Measurements from ENCODE around the gene ASTL.

The ASTL gene

DNA sequence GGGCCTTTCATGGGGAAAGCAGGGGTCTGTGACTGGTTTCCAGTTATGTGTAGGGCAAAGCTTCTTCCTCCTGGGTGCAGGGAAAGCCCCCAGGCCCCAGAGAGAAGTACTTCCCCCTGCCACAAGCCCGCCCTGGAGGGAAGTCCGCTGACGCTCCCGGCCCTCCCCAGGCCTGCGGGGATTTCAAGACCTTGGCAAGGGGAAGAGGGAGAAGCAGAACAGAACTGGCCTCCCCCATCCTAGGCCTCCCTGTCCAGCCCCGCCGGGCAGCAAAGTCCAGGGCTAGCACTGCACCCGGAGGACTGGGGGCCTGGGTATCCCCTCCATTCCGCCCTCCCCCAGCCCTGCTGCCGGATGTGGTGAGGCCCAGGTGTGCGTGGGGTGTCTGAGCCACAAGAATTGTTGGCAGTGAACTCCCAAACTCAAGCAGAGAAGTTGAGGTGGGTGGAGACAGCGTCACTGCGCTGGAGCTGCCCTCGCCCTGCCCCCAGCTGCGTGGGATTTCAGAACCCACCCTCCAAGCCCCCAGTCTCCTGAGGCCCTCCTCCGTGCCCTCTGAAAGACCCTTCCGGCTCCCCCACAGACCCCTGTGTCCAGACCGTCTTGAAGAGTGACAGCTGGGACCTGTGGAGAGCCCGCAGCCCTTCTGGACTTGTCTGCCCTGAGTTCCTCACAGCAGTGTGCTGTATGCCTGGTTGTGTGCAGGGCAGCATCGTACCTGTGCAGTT is 8.0 kb upstream of the ASTL start:
- H3K4me3 ChIP-seq (ENCODE audit: low read depth, low read length) = no peak overlapping the region
- no peak for TF ChIP-seq ZNF610 (tag by site-specific recombination; IDR thresholded peaks at IDR 0.05; ENCODE audit: borderline replicate concordance)
- no peak for TF ChIP-seq SETDB1 (IDR thresholded peaks at IDR 0.05; ENCODE audit: insufficient read length, low read length)
- no peak for TF ChIP-seq ZNF558 (tag by site-specific recombination; IDR thresholded peaks at IDR 0.05)
- TF ChIP-seq ZNF707 (tag by site-specific recombination; IDR thresholded peaks at IDR 0.05) = no peak
- TF ChIP-seq ZNF561 (tag by site-specific recombination; IDR thresholded peaks at IDR 0.05; ENCODE audit: borderline replicate concordance) = no peak
- peak; percentile 27; the same call in 1 of the 2 replicates for TF ChIP-seq EGR2 (tag by site-specific recombination; IDR thresholded peaks at IDR 0.05; ENCODE audit: low read depth)
- TF ChIP-seq ZFHX2 (tag by site-specific recombination; conservative IDR thresholded peaks at IDR 0.05) = peak; percentile 52
- H3K4me1 ChIP-seq (ENCODE audit: control insufficient read depth, insufficient read depth, low read length) = peaks cover 9% of the 10 kb centered on the region; the same call in 1 of the 2 replicates
- POLR2A ChIA-PET = no interaction called here
- CTCF ChIA-PET = interaction anchor here (1.1 to 2.7 kb wide), 3 partner anchors 10 to 29 kb away, joined by 4 to 14 read pairs (median 7); no protein-coding TSS in a partner anchor
- H3K27ac ChIP-seq (ENCODE audit: extremely low read depth, low read depth, low read length) = no peak overlapping the region
- H3K9me3 ChIP-seq (ENCODE audit: control insufficient read depth, insufficient read depth, low read depth, low read length) = no peaks in the 10 kb centered on the region
- no peaks in the 10 kb centered on the region for H3K36me3 ChIP-seq (ENCODE audit: control insufficient read depth in 2 of 2, insufficient read depth in 1 of 2, low read length in 2 of 2)

DNA sequence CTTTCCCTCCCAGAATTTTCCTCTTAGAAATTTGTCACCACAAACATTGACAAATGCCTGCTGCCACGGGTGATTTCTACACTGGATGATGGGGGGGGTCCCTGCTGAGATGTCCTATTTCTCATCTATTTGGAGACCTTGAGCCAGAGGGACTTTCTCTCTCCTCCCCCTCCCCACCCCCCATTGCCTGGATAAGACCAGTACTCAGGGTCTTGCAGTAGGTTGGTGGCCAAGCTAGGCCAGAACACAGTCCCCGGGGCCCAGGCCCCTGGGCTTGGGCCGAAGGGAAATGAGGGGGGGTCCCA is 7.5 kb upstream of the ASTL start:
- Histone ChIP-seq H3K9me3 (ENCODE audit: control insufficient read depth, insufficient read depth, low read depth, low read length) (no peaks in the 10 kb centered on the region), H3K36me3 (ENCODE audit: control insufficient read depth in 2 of 2, insufficient read depth in 1 of 2, low read length in 2 of 2) (no peaks in the 10 kb centered on the region), H3K4me1 (ENCODE audit: control insufficient read depth, insufficient read depth, low read length) (peaks cover 9% of the 10 kb centered on the region; the same call in 1 of the 2 replicates), H3K4me3 (ENCODE audit: low read depth, low read length) (no peak overlapping the region), H3K27ac (ENCODE audit: extremely low read depth, low read depth, low read length) (no peak overlapping the region)
- ChIA-PET POLR2A (no interaction called here), CTCF (interaction anchor here (2.7 kb wide), 2 partner anchors 9 to 28 kb away, joined by 7 to 14 read pairs; no protein-coding TSS in a partner anchor)
- no peak for TF ChIP-seq ZNF830 (tag by site-specific recombination; IDR thresholded peaks at IDR 0.05; ENCODE audit: low read depth)
- TF ChIP-seq MEIS1 (CRISPR knock-in tag; IDR thresholded peaks at IDR 0.05; ENCODE audit: borderline replicate concordance) = no peak

DNA sequence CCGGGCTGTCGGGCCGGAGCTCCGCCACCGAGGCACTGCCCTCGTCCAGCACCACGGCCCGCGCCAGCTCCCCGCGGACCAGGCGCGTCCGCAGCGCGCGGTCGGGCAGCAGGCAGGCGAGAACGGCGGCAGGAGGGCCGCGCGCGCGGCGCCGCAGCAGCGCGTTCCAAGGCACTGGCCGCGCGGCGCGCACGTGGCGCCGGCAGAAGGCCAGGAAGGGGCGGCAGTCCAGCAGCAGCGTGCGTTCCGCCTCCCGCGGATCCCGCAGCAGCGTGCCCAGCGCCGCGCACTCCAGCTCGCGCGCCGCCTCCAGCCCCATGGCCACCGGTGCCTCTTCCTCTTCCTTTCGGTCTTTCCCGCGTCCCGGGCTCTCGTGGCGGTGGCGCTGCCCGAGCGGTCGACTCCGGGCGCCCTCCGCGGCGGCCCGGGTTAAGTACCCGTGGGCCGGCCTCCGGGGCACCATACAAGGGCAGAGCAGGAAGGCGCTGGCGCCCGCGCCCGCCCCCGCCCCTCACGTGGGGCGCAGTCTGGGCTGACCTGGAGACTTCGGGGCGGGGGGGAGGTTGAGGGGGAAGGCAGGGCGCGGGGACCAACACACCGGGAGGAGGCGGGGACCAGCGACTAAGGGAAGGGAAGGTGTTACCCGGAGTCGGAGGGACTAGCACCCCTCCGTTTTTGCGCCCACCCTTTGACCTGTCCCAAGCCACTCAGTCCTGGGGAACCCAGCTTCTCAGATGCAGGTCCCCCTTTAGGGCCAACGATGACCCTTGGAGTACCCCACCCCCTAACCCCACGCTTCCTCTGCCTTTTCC is 6.9 kb upstream of the ASTL start, which contains the start of gene DUSP2:
Gene DUSP2, minus strand, starts transcription at position 405 of the 812 bp plus-strand sequence. Its CDS starts 86 bp downstream, at position 319.
- Histone ChIP-seq H3K27ac (ENCODE audit: extremely low read depth, low read depth, low read length) (no peak within 1 kb of the TSS; the same call in 1 of the 2 replicates), H3K9me3 (ENCODE audit: control insufficient read depth, insufficient read depth, low read depth, low read length) (no peaks in the 10 kb centered on the region), H3K36me3 (ENCODE audit: control insufficient read depth in 2 of 2, insufficient read depth in 1 of 2, low read length in 2 of 2) (no peaks in the 10 kb centered on the region), H3K4me3 (ENCODE audit: low read depth, low read length) (peak within 1 kb of the TSS; percentile 21), H3K4me1 (ENCODE audit: control insufficient read depth, insufficient read depth, low read length) (peaks cover 9% of the 10 kb centered on the region; the same call in 1 of the 2 replicates)
- CTCF ChIA-PET = interaction anchor here (2.7 to 10.0 kb wide), 2 partner anchors 9 to 30 kb away, joined by 7 to 142 read pairs; no protein-coding TSS in a partner anchor
- POLR2A ChIA-PET = no interaction called here
- no peak for TF ChIP-seq ZNF146 (tag by site-specific recombination; IDR thresholded peaks at IDR 0.05)
- no peak for TF ChIP-seq SP2 (tag by site-specific recombination; IDR thresholded peaks at IDR 0.05)
- TF ChIP-seq ZNF221 (tag by site-specific recombination; IDR thresholded peaks at IDR 0.05; ENCODE audit: borderline replicate concordance) = no peak
- no peak for TF ChIP-seq ZNF529 (tag by site-specific recombination; IDR thresholded peaks at IDR 0.05; ENCODE audit: insufficient replicate concordance)
- no peak for TF ChIP-seq ZNF549 (tag by site-specific recombination; IDR thresholded peaks at IDR 0.05)
- TF ChIP-seq, protein P1, sequence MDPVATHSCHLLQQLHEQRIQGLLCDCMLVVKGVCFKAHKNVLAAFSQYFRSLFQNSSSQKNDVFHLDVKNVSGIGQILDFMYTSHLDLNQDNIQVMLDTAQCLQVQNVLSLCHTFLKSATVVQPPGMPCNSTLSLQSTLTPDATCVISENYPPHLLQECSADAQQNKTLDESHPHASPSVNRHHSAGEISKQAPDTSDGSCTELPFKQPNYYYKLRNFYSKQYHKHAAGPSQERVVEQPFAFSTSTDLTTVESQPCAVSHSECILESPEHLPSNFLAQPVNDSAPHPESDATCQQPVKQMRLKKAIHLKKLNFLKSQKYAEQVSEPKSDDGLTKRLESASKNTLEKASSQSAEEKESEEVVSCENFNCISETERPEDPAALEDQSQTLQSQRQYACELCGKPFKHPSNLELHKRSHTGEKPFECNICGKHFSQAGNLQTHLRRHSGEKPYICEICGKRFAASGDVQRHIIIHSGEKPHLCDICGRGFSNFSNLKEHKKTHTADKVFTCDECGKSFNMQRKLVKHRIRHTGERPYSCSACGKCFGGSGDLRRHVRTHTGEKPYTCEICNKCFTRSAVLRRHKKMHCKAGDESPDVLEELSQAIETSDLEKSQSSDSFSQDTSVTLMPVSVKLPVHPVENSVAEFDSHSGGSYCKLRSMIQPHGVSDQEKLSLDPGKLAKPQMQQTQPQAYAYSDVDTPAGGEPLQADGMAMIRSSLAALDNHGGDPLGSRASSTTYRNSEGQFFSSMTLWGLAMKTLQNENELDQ (tag by site-specific recombination; IDR thresholded peaks at IDR 0.05; ENCODE audit: low read depth) = no peak
- TF ChIP-seq ZBTB8A (tag by site-specific recombination; IDR thresholded peaks at IDR 0.05) = no peak
- TF ChIP-seq, protein P2, sequence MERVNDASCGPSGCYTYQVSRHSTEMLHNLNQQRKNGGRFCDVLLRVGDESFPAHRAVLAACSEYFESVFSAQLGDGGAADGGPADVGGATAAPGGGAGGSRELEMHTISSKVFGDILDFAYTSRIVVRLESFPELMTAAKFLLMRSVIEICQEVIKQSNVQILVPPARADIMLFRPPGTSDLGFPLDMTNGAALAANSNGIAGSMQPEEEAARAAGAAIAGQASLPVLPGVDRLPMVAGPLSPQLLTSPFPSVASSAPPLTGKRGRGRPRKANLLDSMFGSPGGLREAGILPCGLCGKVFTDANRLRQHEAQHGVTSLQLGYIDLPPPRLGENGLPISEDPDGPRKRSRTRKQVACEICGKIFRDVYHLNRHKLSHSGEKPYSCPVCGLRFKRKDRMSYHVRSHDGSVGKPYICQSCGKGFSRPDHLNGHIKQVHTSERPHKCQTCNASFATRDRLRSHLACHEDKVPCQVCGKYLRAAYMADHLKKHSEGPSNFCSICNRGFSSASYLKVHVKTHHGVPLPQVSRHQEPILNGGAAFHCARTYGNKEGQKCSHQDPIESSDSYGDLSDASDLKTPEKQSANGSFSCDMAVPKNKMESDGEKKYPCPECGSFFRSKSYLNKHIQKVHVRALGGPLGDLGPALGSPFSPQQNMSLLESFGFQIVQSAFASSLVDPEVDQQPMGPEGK (tag by site-specific recombination; IDR thresholded peaks at IDR 0.05) = no peak
- no peak for TF ChIP-seq EGR2 (tag by site-specific recombination; IDR thresholded peaks at IDR 0.05; ENCODE audit: low read depth)
- TF ChIP-seq KLF10 (tag by site-specific recombination; IDR thresholded peaks at IDR 0.05) = no peak
- TF ChIP-seq, protein P3, sequence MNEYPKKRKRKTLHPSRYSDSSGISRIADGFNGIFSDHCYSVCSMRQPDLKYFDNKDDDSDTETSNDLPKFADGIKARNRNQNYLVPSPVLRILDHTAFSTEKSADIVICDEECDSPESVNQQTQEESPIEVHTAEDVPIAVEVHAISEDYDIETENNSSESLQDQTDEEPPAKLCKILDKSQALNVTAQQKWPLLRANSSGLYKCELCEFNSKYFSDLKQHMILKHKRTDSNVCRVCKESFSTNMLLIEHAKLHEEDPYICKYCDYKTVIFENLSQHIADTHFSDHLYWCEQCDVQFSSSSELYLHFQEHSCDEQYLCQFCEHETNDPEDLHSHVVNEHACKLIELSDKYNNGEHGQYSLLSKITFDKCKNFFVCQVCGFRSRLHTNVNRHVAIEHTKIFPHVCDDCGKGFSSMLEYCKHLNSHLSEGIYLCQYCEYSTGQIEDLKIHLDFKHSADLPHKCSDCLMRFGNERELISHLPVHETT (tag by site-specific recombination; IDR thresholded peaks at IDR 0.05) = no peak
- no peak for TF ChIP-seq ZNF707 (tag by site-specific recombination; IDR thresholded peaks at IDR 0.05)
- TF ChIP-seq, protein P4, sequence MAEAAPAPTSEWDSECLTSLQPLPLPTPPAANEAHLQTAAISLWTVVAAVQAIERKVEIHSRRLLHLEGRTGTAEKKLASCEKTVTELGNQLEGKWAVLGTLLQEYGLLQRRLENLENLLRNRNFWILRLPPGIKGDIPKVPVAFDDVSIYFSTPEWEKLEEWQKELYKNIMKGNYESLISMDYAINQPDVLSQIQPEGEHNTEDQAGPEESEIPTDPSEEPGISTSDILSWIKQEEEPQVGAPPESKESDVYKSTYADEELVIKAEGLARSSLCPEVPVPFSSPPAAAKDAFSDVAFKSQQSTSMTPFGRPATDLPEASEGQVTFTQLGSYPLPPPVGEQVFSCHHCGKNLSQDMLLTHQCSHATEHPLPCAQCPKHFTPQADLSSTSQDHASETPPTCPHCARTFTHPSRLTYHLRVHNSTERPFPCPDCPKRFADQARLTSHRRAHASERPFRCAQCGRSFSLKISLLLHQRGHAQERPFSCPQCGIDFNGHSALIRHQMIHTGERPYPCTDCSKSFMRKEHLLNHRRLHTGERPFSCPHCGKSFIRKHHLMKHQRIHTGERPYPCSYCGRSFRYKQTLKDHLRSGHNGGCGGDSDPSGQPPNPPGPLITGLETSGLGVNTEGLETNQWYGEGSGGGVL (tag by site-specific recombination; IDR thresholded peaks at IDR 0.05) = no peak

All from HEK293 (cell line).